ENCODE measurements around the gene CREBBP.

DNA sequence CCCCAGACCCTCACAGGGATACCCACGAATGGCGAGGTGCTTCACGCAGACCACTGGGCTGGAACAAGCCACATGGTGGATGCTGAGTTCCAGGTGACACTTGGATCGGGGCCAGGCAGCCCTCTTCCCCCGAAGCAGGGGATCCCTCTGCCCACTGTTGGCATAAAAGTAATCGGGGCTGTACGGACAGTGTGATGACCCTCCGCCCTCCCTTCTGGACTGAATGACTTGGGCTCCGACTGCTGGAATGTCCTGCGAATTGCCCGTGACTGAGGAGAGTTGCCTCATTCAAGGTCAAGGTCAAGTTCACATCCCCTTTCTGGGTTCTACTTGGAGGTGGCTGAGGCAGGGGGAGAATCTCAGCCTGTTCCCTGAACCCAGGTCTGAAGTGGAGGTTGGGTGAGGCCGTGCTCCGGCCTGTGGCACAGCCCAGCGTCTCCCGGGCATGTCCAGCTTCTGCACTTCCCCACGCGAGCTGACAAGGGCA is 28.5 kb upstream of the CREBBP start:
- TF ChIP-seq, protein P1, sequence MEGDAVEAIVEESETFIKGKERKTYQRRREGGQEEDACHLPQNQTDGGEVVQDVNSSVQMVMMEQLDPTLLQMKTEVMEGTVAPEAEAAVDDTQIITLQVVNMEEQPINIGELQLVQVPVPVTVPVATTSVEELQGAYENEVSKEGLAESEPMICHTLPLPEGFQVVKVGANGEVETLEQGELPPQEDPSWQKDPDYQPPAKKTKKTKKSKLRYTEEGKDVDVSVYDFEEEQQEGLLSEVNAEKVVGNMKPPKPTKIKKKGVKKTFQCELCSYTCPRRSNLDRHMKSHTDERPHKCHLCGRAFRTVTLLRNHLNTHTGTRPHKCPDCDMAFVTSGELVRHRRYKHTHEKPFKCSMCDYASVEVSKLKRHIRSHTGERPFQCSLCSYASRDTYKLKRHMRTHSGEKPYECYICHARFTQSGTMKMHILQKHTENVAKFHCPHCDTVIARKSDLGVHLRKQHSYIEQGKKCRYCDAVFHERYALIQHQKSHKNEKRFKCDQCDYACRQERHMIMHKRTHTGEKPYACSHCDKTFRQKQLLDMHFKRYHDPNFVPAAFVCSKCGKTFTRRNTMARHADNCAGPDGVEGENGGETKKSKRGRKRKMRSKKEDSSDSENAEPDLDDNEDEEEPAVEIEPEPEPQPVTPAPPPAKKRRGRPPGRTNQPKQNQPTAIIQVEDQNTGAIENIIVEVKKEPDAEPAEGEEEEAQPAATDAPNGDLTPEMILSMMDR (IDR thresholded peaks at IDR 0.05): no peak
- TF ChIP-seq POLR2A (IDR thresholded peaks at IDR 0.05; ENCODE audit: low read depth) (no peak), POLR2AphosphoS5 (IDR thresholded peaks at IDR 0.05) (no peak)
